ENCODE results near the gene MARCHF10. TPM values are rescaled to one million over a fixed set of nuclear protein-coding genes. Genes with fewer than 3 reads are reported as not detected.

The MARCHF10 gene
- total and polyA plus RNA-seq, 8 donors = 0.52 to 3.6 (median 1.8) TPM

DNA sequence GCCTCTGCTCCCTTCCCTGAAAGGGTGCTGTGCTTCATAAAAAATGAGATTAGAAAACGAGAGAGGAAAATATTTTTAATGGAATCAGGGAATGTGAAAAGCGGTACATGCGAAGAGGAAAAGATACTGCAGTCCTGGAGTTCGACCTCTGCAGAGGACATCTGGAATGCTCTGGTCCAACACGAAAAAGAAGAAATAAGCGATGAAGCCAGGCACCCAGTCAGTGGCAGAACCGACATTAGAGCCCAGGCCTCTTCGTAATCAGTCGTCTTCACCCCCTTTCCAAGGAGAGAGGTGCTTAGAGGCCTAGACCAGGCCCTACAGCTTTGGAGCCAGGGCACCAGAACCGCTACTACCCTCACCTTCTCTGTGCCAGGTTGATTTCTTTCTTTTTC, 459 bp upstream of the MARCHF10 start:
- no peak for ATAC-seq
- Histone ChIP-seq H3K4me3 (peak overlapping the region in 1 of 2 donors; percentile 13), H3K27ac (no peak overlapping the region), H3K27me3 (peaks cover 0 to 25% of the 10 kb centered on the region in 2 donors), H3K4me1 (peaks cover 0 to 6% of the 10 kb centered on the region in 2 donors), H3K36me3 (no peaks in the 10 kb centered on the region), H3K9me3 (no peaks in the 10 kb centered on the region)
- TF ChIP-seq, protein P1, sequence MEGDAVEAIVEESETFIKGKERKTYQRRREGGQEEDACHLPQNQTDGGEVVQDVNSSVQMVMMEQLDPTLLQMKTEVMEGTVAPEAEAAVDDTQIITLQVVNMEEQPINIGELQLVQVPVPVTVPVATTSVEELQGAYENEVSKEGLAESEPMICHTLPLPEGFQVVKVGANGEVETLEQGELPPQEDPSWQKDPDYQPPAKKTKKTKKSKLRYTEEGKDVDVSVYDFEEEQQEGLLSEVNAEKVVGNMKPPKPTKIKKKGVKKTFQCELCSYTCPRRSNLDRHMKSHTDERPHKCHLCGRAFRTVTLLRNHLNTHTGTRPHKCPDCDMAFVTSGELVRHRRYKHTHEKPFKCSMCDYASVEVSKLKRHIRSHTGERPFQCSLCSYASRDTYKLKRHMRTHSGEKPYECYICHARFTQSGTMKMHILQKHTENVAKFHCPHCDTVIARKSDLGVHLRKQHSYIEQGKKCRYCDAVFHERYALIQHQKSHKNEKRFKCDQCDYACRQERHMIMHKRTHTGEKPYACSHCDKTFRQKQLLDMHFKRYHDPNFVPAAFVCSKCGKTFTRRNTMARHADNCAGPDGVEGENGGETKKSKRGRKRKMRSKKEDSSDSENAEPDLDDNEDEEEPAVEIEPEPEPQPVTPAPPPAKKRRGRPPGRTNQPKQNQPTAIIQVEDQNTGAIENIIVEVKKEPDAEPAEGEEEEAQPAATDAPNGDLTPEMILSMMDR (IDR thresholded peaks at IDR 0.05) = no peak
- DNase-seq = no peak
- intact Hi-C loops (cut with DNase I) = no loop called here

DNA sequence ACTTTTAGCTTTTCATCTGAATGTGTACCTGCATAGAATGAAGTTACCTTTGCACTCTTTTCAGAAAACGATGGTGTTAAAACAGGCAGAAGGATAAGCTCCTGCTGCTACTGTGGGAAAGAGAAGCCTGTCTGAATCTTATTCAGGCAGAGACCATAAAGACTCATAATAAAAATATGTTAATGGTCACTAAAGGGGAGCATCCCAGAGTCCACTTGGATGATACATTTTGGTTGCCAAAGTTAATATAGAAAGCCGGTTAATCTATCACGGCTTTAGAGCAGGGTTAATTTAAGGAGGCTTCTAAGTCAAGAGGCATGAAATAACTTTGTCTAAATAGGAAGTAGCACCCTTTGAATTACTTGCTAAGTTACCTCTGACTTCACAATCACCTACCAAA, 2.9 kb downstream of the MARCHF10 start:
- H3K4me3 ChIP-seq = no peak overlapping the region
- no peaks in the 10 kb centered on the region for H3K9me3 ChIP-seq
- no peaks in the 10 kb centered on the region for H3K36me3 ChIP-seq
- ATAC-seq (no peak), DNase-seq (no peak)
- no peak overlapping the region for H3K27ac ChIP-seq
- TF ChIP-seq, protein P1 (IDR thresholded peaks at IDR 0.05) = no peak
- intact Hi-C loops (cut with DNase I) = no loop called here
- H3K4me1 ChIP-seq = peaks cover 0 to 6% of the 10 kb centered on the region in 2 donors
- peaks cover 0 to 34% of the 10 kb centered on the region in 2 donors for H3K27me3 ChIP-seq

DNA sequence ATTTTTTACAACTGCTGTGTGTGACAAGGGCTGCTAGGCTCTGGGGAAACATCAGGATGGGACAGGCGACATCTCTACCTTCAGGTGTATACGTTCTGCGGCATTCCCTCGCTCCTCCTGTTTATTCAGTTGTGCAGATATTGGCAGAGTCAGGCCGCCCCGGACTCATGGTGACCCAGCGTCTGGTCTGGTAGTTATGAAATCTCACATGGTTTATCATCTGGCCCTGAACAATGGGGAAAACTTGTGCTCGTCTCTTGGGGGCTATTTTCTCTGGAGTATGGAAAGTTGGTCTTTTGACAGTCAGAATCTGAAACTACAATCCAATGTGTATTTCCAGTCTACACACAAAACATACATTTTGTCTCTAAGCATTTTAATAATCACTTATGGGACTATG, 3.3 kb downstream of the MARCHF10 start:
- no peak for DNase-seq
- no peak overlapping the region for H3K4me3 ChIP-seq
- intact Hi-C loops (cut with DNase I) = no loop called here
- H3K9me3 ChIP-seq = no peaks in the 10 kb centered on the region
- no peak overlapping the region for H3K27ac ChIP-seq
- no peaks in the 10 kb centered on the region for H3K36me3 ChIP-seq
- H3K27me3 ChIP-seq = peaks cover 0 to 34% of the 10 kb centered on the region in 2 donors
- ATAC-seq = no peak
- TF ChIP-seq, protein P1 (IDR thresholded peaks at IDR 0.05) = no peak
- peaks cover 0 to 6% of the 10 kb centered on the region in 2 donors for H3K4me1 ChIP-seq

DNA sequence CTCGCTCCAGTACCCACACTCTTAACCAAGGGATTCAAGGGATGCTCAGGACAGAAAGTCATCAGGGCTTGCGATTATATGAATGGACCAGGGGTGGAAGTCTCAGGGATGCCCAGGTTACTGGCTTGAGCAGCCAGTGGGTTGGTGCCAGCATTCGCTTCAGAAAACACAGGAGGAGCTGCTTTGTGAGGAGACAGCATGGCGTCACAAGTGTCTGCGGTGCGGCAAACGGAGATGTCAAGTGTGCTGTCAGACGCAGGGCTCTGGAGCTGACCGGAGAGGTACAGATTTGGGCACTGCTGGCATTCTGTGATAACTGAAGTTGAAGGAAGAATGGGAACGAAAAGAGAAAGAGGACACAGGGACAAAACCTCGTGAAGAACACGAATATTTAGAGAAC, 4.1 kb downstream of the MARCHF10 start:
- Histone ChIP-seq H3K4me1 (peaks cover 0 to 6% of the 10 kb centered on the region in 2 donors), H3K27ac (no peak overlapping the region), H3K36me3 (no peaks in the 10 kb centered on the region), H3K27me3 (peaks cover 0 to 31% of the 10 kb centered on the region in 2 donors), H3K4me3 (no peak overlapping the region), H3K9me3 (no peaks in the 10 kb centered on the region)
- intact Hi-C loops (cut with DNase I) = no loop called here
- DNase-seq (no peak), ATAC-seq (no peak)
- TF ChIP-seq, protein P1 (IDR thresholded peaks at IDR 0.05) = no peak

DNA sequence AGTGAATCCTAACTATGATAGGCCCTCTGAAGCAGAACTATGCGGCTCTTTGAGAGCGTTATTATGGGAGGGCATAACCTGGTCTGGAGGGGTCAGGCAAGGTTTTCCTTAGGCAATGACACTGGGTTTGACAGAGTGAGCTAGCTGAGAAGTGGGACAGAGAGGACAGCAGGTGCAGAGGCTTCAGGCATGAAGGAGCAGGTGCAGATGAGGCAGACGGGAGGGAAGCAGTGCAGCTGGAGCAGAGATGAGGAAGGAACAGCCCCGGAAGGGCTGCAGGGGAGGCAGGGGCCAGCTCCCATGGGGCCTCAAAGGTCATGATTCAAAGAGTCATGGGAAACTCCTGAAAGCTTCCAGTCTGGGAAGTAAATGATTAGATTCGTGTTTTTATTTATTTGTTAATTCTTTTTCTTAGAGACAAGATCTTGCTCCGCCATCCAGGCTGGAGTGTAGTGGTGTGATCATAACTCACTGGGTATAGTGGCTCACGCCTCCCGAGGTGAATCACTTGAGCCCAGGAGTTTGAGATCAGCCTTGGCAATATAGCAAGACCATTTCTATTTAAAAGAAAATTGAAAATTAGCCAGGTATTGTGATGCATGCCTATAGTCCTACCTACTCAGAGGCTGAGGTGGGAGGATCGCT, 5.4 kb downstream of the MARCHF10 start:
- Histone ChIP-seq H3K9me3 (no peaks in the 10 kb centered on the region), H3K36me3 (no peaks in the 10 kb centered on the region), H3K27ac (no peak overlapping the region), H3K4me1 (peaks cover 0 to 2% of the 10 kb centered on the region in 2 donors), H3K27me3 (peaks cover 0 to 19% of the 10 kb centered on the region in 2 donors), H3K4me3 (no peak overlapping the region)
- DNase-seq (no peak), ATAC-seq (no peak)
- intact Hi-C loops (cut with DNase I) = no loop called here
- TF ChIP-seq, protein P1 (IDR thresholded peaks at IDR 0.05) = no peak
